NT2/D1 (cell line): ENCODE results near the gene MTERF2.

Experiments used
- SUZ12 ChIP-seq: IDR thresholded peaks from 2 replicates; pipeline ENCODE4 v1.6.1; 2011; ENCODE audit not compliant: insufficient read length, insufficient read depth; ENCODE audit errors: extremely low read depth
- YY1 ChIP-seq: IDR thresholded peaks from 2 replicates; pipeline ENCODE4 v1.6.1; 2011; ENCODE audit not compliant: insufficient read length, insufficient read depth
- ZNF274 ChIP-seq: IDR thresholded peaks from 2 replicates; pipeline ENCODE4 v1.6.1; 2011; ENCODE audit warnings: mild to moderate bottlenecking, low read depth, low read length

GRCh38 chr12:106976668-106977067 lies 10.3 kb downstream of the MTERF2 start:
- TF ChIP-seq ZNF274, result no peak
- no peak for TF ChIP-seq YY1
- no peak for TF ChIP-seq SUZ12
